Neuronal stem cell (in vitro differentiated cells): ENCODE results near the gene INSC.

Source experiments
- DNase-seq: peaks from one replicate; pipeline ENCODE4 v3.0.0-alpha.2; 2013; ENCODE audit warnings: low spot score
- H2AFZ ChIP-seq: one replicate; pipeline ENCODE4 v1.6.1; 2013; ENCODE audit warnings: mild to moderate bottlenecking, low read length, inconsistent platforms
- H2AK5ac ChIP-seq: 2 replicates; pipeline ENCODE4 v1.6.1; 2013; ENCODE audit warnings: low read depth, mild to moderate bottlenecking, inconsistent platforms, low read length, moderate library complexity, mixed read lengths
- H2BK120ac ChIP-seq: 2 replicates; pipeline ENCODE4 v1.6.1; 2013; ENCODE audit warnings: low read depth, mild to moderate bottlenecking, inconsistent platforms, low read length, moderate library complexity, mixed read lengths
- H2BK12ac ChIP-seq: one replicate; pipeline ENCODE4 v1.6.1; 2013; ENCODE audit warnings: low read length, inconsistent platforms
- H2BK15ac ChIP-seq: 2 replicates; pipeline ENCODE4 v1.6.1; 2013; ENCODE audit warnings: mild to moderate bottlenecking, low read length, inconsistent platforms, mixed read lengths
- H2BK5ac ChIP-seq: one replicate; pipeline ENCODE4 v1.6.1; 2013; ENCODE audit warnings: inconsistent platforms, mild to moderate bottlenecking, low read length, moderate library complexity
- H3K14ac ChIP-seq: one replicate; pipeline ENCODE4 v1.6.1; 2013; ENCODE audit warnings: low read length, inconsistent platforms
- H3K18ac ChIP-seq: 2 replicates; pipeline ENCODE4 v1.6.1; 2013; ENCODE audit warnings: low read length, inconsistent platforms
- H3K23ac ChIP-seq: 2 replicates; pipeline ENCODE4 v1.6.1; 2013; ENCODE audit warnings: low read depth, mild to moderate bottlenecking, mixed read lengths, low read length, inconsistent platforms; ENCODE audit not compliant: poor library complexity
- H3K27ac ChIP-seq: replicated peaks from 3 replicates; pipeline ENCODE4 v1.5.1; 2013; ENCODE audit warnings: low read length, inconsistent platforms
- H3K27me3 ChIP-seq, 3 experiments: 2 replicates each; pipeline ENCODE4 v1.6.1; 2013; ENCODE audit warnings: low read length in 3 of 3, mild to moderate bottlenecking in 2 of 3, inconsistent platforms in 1 of 3, low read depth in 1 of 3, mixed read lengths in 1 of 3, moderate library complexity in 1 of 3; ENCODE audit not compliant: control insufficient read depth in 3 of 3, insufficient read depth in 3 of 3
- H3K36me3 ChIP-seq, 2 donors: replicated peaks in 1 of 2; 2 replicates each; pipeline ENCODE4 v1.6.1; 2013; ENCODE audit warnings: low read length in 2 of 2; ENCODE audit not compliant: control insufficient read depth in 2 of 2, insufficient read depth in 2 of 2
- H3K4ac ChIP-seq: 2 replicates; pipeline ENCODE4 v1.6.1; 2013; ENCODE audit warnings: inconsistent platforms, mild to moderate bottlenecking, low read length, moderate library complexity
- H3K4me1 ChIP-seq, 2 donors: 1 replicate in 1 of 2; 2 replicates in 1 of 2; pipeline ENCODE4 v1.6.1; 2013; ENCODE audit warnings: low read length in 2 of 2, low read depth in 1 of 2; ENCODE audit not compliant: control insufficient read depth in 2 of 2, insufficient read depth in 1 of 2
- H3K4me2 ChIP-seq: one replicate; pipeline ENCODE4 v1.6.1; 2013; ENCODE audit warnings: mild to moderate bottlenecking, low read length, inconsistent platforms; ENCODE audit not compliant: insufficient read depth, poor library complexity, severe bottlenecking
- H3K4me3 ChIP-seq, 2 donors: 2 replicates each; pipeline ENCODE4 v1.5.1; 2013; ENCODE audit warnings: low read length in 2 of 2, mild to moderate bottlenecking in 2 of 2, inconsistent platforms in 1 of 2, moderate library complexity in 1 of 2
- H3K79me1 ChIP-seq: one replicate; pipeline ENCODE4 v1.6.1; 2013; ENCODE audit warnings: low read depth, mild to moderate bottlenecking, inconsistent platforms, low read length, moderate library complexity
- H3K9ac ChIP-seq: one replicate; pipeline ENCODE4 v1.6.1; 2013; ENCODE audit warnings: mild to moderate bottlenecking, low read depth, low read length, inconsistent platforms; ENCODE audit not compliant: poor library complexity
- H3K9me3 ChIP-seq, 2 donors: replicated peaks in 1 of 2; 2 replicates each; pipeline versions ENCODE3 to v1.6.1; 2013; ENCODE audit warnings: low read length in 2 of 2, mild to moderate bottlenecking in 2 of 2, inconsistent platforms in 1 of 2, low read depth in 1 of 2, mixed read lengths in 1 of 2, moderate library complexity in 1 of 2; ENCODE audit not compliant: control insufficient read depth in 2 of 2, insufficient read depth in 1 of 2
- H4K8ac ChIP-seq: one replicate; pipeline ENCODE4 v1.6.1; 2013; ENCODE audit warnings: low read depth, mild to moderate bottlenecking, inconsistent platforms, low read length, moderate library complexity
- H4K91ac ChIP-seq: one replicate; pipeline ENCODE4 v1.6.1; 2013; ENCODE audit warnings: low read length, low read depth, mild to moderate bottlenecking, inconsistent platforms; ENCODE audit not compliant: poor library complexity
- WGBS, 2 donors: extraction: QIAGEN DNeasy Blood & Tissue Kit; methylation state at CpG; one replicate each; pipeline ENCODE4 v1.1.7; 2013; ENCODE audit warnings: missing lambda C conversion rate in 2 of 2, mixed read lengths in 1 of 2; ENCODE audit not compliant: insufficient read length in 2 of 2, insufficient replicate concordance in 1 of 2; ENCODE audit errors: extremely low coverage in 2 of 2; 5-methylcytosine and 5-hydroxymethylcytosine counted together

INSC gene

GRCh38 chr11:15072551-15073143 lies 42.1 kb upstream of the INSC start:
- Histone ChIP-seq H3K14ac (no peak overlapping the region), H3K79me1 (no peaks in the 10 kb centered on the region), H2BK12ac (no peak overlapping the region), H3K27ac (no peak overlapping the region), H4K91ac (no peak overlapping the region), H2AFZ (no peak overlapping the region), H3K36me3 (no peaks in the 10 kb centered on the region), H3K23ac (peak overlapping the region; percentile 78), H2BK5ac (no peak overlapping the region), H3K9me3 (peaks cover 0 to 3% of the 10 kb centered on the region in 2 donors), H3K27me3 (peaks cover 0 to 11% (median 0%) of the 10 kb centered on the region in 3 experiments), H4K8ac (no peak overlapping the region), H2BK15ac (no peak overlapping the region), H3K18ac (no peak overlapping the region), H3K9ac (no peak overlapping the region), H3K4ac (no peak overlapping the region), H2AK5ac (peak overlapping the region; percentile 27), H3K4me3 (no peak overlapping the region), H2BK120ac (no peak overlapping the region), H3K4me1 (peaks cover 0 to 2% of the 10 kb centered on the region in 2 donors), H3K4me2 (no peak overlapping the region)
- WGBS, 2 donors, result no CpG with 5 or more reads among the region's 23 CpGs
- DNase-seq, result no peak

DNA sequence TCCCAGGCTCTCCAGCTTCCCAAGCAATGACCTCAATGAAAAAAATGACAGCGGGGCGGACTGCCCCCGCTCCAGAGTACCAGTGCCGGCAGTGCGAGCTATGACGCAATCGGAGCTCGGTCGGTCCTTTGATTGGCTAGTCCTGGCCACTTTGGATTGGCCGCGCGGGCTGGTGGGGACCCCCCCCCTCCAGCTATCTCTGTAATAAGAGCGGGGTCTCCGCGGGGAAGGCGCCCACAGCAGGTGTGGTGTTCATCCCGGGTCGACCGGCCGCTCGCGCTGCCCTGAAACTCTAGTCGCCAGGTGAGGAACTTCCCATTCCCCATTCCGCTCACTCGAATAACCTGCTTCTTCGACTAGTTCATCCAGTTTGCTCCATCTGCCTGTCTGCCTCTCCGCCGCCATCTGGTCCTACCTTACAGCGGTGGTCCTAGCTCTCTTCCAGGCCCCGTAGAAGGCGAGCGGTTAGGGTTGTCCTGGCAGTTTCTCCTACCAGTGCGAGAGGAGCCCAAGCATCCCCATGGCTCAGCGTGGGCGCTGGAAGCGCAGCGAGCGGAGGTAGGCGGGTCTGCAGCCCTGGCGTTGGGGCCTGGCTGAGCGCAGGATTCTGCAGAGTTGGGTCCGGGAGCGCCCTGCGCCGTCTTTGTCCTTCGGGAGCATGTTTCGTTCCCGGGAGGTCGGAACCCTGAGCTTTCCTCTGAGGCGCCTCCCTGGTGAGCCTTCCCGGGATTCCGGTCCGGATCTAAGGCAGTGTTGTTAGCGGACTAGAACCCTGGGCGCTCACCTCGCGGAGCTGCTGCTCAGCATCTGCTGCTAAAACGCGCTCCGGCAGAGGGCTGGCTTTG lies 41.1 kb upstream of the INSC start, which contains the start of gene CALCB:
CALCB (plus strand) TSS at position 233 of the 845 bp plus-strand sequence. CDS start 1,126 bp downstream, outside the sequence.
- no peak within 1 kb of the TSS for H3K9ac ChIP-seq
- H3K14ac ChIP-seq, result no peak within 1 kb of the TSS
- H3K4ac ChIP-seq, result no peak within 1 kb of the TSS
- peak within 1 kb of the TSS; percentile 63 for H3K4me2 ChIP-seq
- no peak within 1 kb of the TSS for H3K18ac ChIP-seq
- no peak within 1 kb of the TSS for H2BK12ac ChIP-seq
- H3K79me1 ChIP-seq, result no peaks in the 10 kb centered on the region
- H2BK15ac ChIP-seq, result no peak within 1 kb of the TSS
- no peak within 1 kb of the TSS for H4K8ac ChIP-seq
- H3K27ac ChIP-seq, result no peak within 1 kb of the TSS
- no peaks in the 10 kb centered on the region for H3K36me3 ChIP-seq
- H2AK5ac ChIP-seq, result peak within 1 kb of the TSS; percentile 27
- no peak within 1 kb of the TSS for H2BK5ac ChIP-seq
- no peak within 1 kb of the TSS for H2BK120ac ChIP-seq
- H3K23ac ChIP-seq, result peak within 1 kb of the TSS; percentile 78
- no peak within 1 kb of the TSS for H4K91ac ChIP-seq
- WGBS, 2 donors, result no CpG with 5 or more reads among the region's 60 CpGs
- peaks cover 0 to 11% (median 0%) of the 10 kb centered on the region in 3 experiments for H3K27me3 ChIP-seq
- peak within 1 kb of the TSS; percentile 70 for H2AFZ ChIP-seq
- H3K4me3 ChIP-seq, result peak within 1 kb of the TSS in 1 of 2 donors; percentile 87
- peaks cover 0 to 3% of the 10 kb centered on the region in 2 donors for H3K9me3 ChIP-seq
- peak; percentile 27 for DNase-seq
- H3K4me1 ChIP-seq, result peaks cover 0 to 2% of the 10 kb centered on the region in 2 donors

DNA sequence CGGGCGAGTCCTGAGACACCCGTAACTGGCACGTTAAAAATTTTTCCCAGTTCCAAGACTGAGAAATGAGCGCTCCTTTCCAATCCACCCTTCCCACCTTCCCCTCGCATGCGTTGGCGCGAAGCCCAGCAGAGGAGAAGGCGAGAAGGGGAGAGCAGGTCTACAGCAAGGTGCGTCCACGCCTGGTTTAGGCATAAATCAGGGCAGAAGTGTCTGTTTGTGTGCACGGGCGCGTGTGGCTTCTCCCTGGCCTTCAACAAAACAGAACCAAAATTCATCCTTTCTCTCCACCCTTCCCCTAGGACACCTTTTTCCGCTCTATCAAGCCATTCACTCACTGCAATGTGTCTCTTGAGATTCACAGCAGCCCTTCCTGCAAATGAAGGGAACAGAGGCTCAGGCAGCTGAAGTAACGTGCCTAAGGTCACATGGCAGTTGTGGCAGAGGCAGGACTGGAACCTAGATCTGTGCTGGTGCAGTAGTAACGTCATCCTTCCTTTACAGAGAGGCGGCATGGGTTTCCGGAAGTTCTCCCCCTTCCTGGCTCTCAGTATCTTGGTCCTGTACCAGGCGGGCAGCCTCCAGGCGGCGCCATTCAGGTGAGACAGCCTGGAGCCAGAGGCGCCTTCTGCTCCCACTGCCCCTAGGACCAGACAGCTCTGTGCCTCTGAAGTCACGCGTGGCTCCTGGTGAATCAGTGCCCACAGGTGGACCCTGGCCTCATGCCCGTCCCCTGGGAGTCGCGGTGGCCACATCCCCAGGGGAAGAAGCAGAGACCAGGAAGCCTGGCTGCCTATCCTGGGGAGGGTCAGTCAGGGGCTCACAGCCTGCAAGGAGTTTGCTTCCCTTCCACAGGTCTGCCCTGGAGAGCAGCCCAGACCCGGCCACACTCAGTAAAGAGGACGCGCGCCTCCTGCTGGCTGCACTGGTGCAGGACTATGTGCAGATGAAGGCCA lies 40.2 kb upstream of the INSC start:
- H3K18ac ChIP-seq, result peak overlapping the region; percentile 33
- H2BK15ac ChIP-seq, result no peak overlapping the region

More for the DNA sequence above, 40.2 kb upstream of the INSC start:
- Histone ChIP-seq H2AFZ (peak overlapping the region; percentile 70), H2BK120ac (no peak overlapping the region), H3K36me3 (no peaks in the 10 kb centered on the region), H3K9ac (no peak overlapping the region), H4K8ac (no peak overlapping the region), H3K4ac (no peak overlapping the region), H3K27ac (no peak overlapping the region), H4K91ac (no peak overlapping the region), H3K4me2 (peak overlapping the region; percentile 63), H3K14ac (no peak overlapping the region), H3K23ac (no peak overlapping the region), H3K9me3 (peaks cover 0 to 3% of the 10 kb centered on the region in 2 donors), H2BK5ac (no peak overlapping the region), H3K4me1 (peaks cover 0 to 2% of the 10 kb centered on the region in 2 donors), H3K79me1 (no peaks in the 10 kb centered on the region), H3K27me3 (peaks cover 0 to 11% (median 0%) of the 10 kb centered on the region in 3 experiments), H2AK5ac (no peak overlapping the region), H2BK12ac (no peak overlapping the region), H3K4me3 (peak overlapping the region in 1 of 2 donors; percentile 87)
- peak; percentile 84 for DNase-seq
- no CpG with 5 or more reads among the region's 33 CpGs for WGBS, 2 donors
